ENCODE data around the gene FAM117B. TPM values are rescaled to one million over a fixed set of nuclear protein-coding genes. Genes with fewer than 3 reads are reported as not detected.

Gene FAM117B
- total RNA-seq, 1 donor from 2014 or later = 9.6 TPM

DNA sequence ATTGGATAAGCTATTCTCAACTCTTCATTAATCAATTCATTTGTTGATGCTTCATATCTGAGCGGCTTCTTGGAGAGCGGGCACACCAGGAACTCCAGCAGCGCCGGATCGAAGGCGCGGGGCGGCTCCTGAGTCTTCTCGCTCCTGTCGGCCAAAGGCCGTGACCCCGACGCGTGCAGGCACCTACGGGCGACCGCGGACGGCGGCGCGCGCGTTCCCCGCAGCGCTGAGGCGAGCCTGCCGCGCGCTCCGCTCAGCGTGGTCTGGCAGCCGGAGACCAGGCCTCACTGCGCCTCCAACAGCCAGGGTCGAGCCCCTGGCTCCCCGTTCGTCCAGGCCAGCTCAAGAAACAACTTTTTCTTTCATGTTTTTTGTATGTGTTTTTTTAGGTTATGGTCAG, 139.3 kb downstream of the FAM117B start:
- Mint-ChIP-seq H3K27ac (ENCODE audit: unreplicated experiment) (no peak overlapping the region), H3K36me3 (ENCODE audit: unreplicated experiment) (peaks cover 25% of the 10 kb centered on the region), H3K27me3 (ENCODE audit: unreplicated experiment) (no peaks in the 10 kb centered on the region), H3K9me3 (ENCODE audit: unreplicated experiment) (no peaks in the 10 kb centered on the region), H3K4me1 (ENCODE audit: unreplicated experiment) (peaks cover 8% of the 10 kb centered on the region), H3K4me3 (ENCODE audit: unreplicated experiment) (no peak overlapping the region)
- TF ChIP-seq, protein P1, sequence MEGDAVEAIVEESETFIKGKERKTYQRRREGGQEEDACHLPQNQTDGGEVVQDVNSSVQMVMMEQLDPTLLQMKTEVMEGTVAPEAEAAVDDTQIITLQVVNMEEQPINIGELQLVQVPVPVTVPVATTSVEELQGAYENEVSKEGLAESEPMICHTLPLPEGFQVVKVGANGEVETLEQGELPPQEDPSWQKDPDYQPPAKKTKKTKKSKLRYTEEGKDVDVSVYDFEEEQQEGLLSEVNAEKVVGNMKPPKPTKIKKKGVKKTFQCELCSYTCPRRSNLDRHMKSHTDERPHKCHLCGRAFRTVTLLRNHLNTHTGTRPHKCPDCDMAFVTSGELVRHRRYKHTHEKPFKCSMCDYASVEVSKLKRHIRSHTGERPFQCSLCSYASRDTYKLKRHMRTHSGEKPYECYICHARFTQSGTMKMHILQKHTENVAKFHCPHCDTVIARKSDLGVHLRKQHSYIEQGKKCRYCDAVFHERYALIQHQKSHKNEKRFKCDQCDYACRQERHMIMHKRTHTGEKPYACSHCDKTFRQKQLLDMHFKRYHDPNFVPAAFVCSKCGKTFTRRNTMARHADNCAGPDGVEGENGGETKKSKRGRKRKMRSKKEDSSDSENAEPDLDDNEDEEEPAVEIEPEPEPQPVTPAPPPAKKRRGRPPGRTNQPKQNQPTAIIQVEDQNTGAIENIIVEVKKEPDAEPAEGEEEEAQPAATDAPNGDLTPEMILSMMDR (IDR thresholded peaks at IDR 0.05) = no peak
- DNase-seq (ENCODE audit: extremely low spot score, unreplicated experiment) = no peak

DNA sequence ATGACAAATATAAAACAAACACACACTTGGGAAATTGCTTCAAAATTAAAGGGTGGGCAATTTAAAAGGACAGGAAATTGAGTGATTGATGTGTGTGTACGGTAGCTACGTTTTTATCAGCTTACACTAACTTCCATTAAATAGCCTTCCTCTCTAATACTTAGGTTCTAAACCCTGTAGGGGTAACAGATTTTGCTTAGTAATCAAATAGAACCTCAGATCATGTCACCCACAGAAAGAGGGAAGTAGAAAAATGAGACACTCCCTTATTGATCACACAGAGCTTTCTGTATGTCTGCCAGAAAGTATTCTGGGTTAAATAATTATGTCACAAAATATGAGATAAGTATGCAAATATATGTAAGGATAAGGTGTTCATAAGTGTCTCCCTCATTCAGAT, 143.4 kb downstream of the FAM117B start:
- TF ChIP-seq, protein P1 (IDR thresholded peaks at IDR 0.05) = no peak
- no peak for DNase-seq (ENCODE audit: extremely low spot score, unreplicated experiment)
- Mint-ChIP-seq H3K36me3 (ENCODE audit: unreplicated experiment) (peaks cover 30% of the 10 kb centered on the region), H3K4me3 (ENCODE audit: unreplicated experiment) (no peak overlapping the region), H3K27ac (ENCODE audit: unreplicated experiment) (no peak overlapping the region), H3K9me3 (ENCODE audit: unreplicated experiment) (no peaks in the 10 kb centered on the region), H3K4me1 (ENCODE audit: unreplicated experiment) (no peaks in the 10 kb centered on the region), H3K27me3 (ENCODE audit: unreplicated experiment) (no peaks in the 10 kb centered on the region)

DNA sequence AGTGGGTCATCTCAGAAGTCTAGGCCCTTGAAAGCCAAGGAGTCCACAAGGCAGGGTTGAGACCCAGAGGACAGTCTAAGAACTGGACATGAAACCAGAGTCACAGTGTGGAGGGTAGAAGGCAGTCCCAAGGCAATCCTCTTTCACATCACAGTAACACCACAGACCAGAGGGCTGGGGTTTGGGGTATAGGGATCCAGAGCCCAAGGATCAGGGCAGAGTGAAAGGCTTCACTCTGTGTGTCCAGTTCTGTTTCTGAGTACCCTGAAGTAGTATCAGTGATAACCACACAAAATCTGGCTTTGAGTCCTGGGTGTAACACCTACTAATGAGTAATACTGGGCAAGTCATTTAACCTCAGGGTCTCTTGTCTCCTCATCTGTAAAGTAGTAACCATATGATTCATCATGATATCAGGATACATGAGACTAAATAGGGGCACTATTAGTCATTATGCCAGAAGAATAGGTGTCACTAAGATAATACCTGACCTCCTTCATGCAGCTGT, 145.8 kb downstream of the FAM117B start:
- H3K27me3 Mint-ChIP-seq (ENCODE audit: unreplicated experiment) = no peaks in the 10 kb centered on the region
- H3K9me3 Mint-ChIP-seq (ENCODE audit: unreplicated experiment) = no peaks in the 10 kb centered on the region
- no peak for DNase-seq (ENCODE audit: extremely low spot score, unreplicated experiment)
- peaks cover 21% of the 10 kb centered on the region for H3K36me3 Mint-ChIP-seq (ENCODE audit: unreplicated experiment)
- H3K4me3 Mint-ChIP-seq (ENCODE audit: unreplicated experiment) = no peak overlapping the region
- TF ChIP-seq, protein P1 (IDR thresholded peaks at IDR 0.05) = no peak
- no peak overlapping the region for H3K27ac Mint-ChIP-seq (ENCODE audit: unreplicated experiment)
- H3K4me1 Mint-ChIP-seq (ENCODE audit: unreplicated experiment) = no peaks in the 10 kb centered on the region

DNA sequence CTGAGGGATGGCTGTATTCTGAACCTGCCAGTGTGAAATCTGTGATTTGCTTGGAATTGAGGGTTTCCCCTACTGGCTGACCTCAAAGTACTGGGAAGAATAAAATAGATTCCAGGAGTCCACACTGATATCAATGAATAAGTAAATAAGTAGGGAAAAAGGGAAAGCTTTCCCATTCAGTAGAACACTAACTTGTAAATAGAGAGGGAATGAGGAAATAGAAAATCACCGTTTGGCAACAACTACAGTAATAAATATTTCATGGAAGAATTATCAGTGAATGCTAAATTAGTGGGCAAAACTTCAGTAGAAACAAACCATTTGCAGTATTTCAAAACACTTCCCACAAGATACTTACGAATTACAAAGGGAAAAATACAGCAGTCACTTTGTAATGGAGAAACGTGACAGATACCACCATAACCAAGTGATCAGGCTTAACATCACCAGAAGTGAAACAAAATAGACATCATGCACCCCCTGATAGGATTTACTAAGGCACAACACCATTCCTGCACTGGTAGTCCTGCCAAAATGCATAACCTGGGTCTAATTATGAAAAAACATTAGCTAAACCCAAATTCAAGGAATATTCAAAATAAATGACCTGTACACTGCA, 148.3 kb downstream of the FAM117B start:
- H3K36me3 Mint-ChIP-seq (ENCODE audit: unreplicated experiment) = peaks cover 18% of the 10 kb centered on the region
- no peaks in the 10 kb centered on the region for H3K9me3 Mint-ChIP-seq (ENCODE audit: unreplicated experiment)
- TF ChIP-seq, protein P1 (IDR thresholded peaks at IDR 0.05) = no peak
- no peaks in the 10 kb centered on the region for H3K4me1 Mint-ChIP-seq (ENCODE audit: unreplicated experiment)
- no peak overlapping the region for H3K4me3 Mint-ChIP-seq (ENCODE audit: unreplicated experiment)
- no peaks in the 10 kb centered on the region for H3K27me3 Mint-ChIP-seq (ENCODE audit: unreplicated experiment)
- no peak overlapping the region for H3K27ac Mint-ChIP-seq (ENCODE audit: unreplicated experiment)
- no peak for DNase-seq (ENCODE audit: extremely low spot score, unreplicated experiment)

DNA sequence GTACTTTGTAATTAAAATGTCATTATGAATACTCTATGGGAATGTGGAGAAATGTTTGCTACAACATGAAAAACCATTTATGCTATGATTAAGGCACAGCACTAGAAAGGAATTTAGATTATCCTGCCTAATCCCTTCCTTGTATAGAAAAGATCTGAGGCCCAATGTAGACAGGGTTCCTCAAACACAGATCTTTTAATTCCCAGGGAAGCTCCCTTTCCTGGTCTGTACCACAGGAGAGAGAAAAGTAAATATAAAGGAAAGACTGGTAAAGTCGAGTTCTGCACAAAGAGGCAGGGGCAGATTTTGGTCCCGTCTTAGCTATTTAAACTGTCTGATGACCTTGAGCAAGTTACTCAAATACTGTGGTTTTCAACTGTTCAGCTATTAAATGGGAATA, 152.1 kb downstream of the FAM117B start:
- Mint-ChIP-seq H3K4me1 (ENCODE audit: unreplicated experiment) (no peaks in the 10 kb centered on the region), H3K9me3 (ENCODE audit: unreplicated experiment) (no peaks in the 10 kb centered on the region), H3K4me3 (ENCODE audit: unreplicated experiment) (no peak overlapping the region), H3K27me3 (ENCODE audit: unreplicated experiment) (no peaks in the 10 kb centered on the region), H3K27ac (ENCODE audit: unreplicated experiment) (no peak overlapping the region), H3K36me3 (ENCODE audit: unreplicated experiment) (peaks cover 11% of the 10 kb centered on the region)
- no peak for DNase-seq (ENCODE audit: extremely low spot score, unreplicated experiment)
- TF ChIP-seq, protein P1 (IDR thresholded peaks at IDR 0.05) = no peak
